AG09309 (cell line): Measurements from ENCODE around the gene USP28.

Experiments
- DNase-seq: peaks from one replicate; pipeline ENCODE4 v3.0.0-alpha.2; 2010; ENCODE audit warnings: low read depth
- H3K4me3 ChIP-seq: 2 replicates; pipeline ENCODE4 v1.5.1; 2011; ENCODE audit warnings: mild to moderate bottlenecking, low read depth, low read length, moderate library complexity; ENCODE audit not compliant: control insufficient read depth
- TF ChIP-seq, protein P1 (sequence below): IDR thresholded peaks from 2 replicates; pipeline ENCODE4 v1.5.1; 2011; ENCODE audit warnings: mild to moderate bottlenecking, low read depth, low read length, inconsistent platforms; ENCODE audit not compliant: insufficient read depth, control insufficient read depth; ENCODE audit errors: missing control alignments

Gene USP28

DNA sequence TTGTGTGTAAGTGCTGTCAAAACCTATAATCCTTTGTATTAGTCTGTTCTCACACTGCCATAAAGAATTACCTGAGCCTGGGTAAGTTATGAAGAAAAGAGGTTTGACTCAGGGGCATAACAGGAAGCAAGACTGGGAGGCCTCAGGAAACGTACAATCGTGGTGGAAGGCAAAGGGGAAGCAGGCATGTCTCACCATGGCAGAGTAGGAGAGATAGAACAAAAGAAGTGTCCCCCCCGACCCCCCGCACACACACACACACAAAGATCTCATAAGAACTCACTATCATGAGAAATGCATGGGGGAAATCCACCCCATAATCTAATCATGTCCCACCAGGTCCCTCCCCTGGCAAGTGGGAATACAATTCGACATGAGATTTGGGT lies 2.3 kb upstream of the USP28 start:
- no peak for DNase-seq
- TF ChIP-seq, protein P1, sequence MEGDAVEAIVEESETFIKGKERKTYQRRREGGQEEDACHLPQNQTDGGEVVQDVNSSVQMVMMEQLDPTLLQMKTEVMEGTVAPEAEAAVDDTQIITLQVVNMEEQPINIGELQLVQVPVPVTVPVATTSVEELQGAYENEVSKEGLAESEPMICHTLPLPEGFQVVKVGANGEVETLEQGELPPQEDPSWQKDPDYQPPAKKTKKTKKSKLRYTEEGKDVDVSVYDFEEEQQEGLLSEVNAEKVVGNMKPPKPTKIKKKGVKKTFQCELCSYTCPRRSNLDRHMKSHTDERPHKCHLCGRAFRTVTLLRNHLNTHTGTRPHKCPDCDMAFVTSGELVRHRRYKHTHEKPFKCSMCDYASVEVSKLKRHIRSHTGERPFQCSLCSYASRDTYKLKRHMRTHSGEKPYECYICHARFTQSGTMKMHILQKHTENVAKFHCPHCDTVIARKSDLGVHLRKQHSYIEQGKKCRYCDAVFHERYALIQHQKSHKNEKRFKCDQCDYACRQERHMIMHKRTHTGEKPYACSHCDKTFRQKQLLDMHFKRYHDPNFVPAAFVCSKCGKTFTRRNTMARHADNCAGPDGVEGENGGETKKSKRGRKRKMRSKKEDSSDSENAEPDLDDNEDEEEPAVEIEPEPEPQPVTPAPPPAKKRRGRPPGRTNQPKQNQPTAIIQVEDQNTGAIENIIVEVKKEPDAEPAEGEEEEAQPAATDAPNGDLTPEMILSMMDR: no peak

DNA sequence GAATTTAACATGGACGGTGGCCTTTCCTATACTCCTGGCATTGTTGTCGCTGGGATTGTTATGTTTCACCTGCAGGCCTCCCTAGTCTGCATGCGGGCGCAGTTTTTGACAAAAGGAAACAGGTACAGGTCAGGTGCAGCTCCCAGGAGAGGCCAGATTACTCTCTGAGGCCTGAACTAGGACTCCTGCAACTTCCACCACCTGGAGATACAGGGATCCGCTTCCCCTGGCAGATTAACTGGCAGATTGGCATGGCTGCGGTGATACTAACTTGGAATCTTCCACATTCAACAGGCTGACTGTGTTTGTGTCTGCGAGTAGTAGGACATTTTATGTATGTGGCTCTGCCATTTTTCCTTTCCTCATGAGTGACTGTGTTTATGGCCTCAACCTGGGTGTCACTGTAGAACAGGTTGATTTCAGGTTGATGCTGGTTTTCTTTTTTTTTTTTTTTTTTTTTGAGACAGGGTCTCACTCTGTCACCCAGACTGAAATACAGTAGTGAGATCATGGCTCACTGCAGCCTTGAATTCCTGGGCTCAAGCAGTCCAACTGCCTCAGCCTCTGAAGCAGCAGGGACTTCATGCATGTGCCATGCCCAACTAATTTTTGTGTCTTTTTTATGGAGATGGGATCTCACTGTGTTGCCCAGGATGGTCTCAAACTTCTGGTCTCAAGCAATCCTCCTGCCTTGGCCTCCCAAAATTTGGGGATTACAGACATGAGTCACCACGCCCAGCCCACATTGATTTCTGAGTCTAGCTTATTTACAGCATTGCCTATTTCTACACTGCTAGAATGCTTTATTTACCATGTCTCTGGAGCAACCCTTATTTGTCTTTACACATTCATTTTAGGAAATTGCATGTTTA lies 1.7 kb upstream of the USP28 start:
- TF ChIP-seq, protein P1: no peak
- no peak for DNase-seq
- no peak overlapping the region for H3K4me3 ChIP-seq

More for the DNA sequence above, 2.3 kb upstream of the USP28 start:
- no peak overlapping the region for H3K4me3 ChIP-seq

DNA sequence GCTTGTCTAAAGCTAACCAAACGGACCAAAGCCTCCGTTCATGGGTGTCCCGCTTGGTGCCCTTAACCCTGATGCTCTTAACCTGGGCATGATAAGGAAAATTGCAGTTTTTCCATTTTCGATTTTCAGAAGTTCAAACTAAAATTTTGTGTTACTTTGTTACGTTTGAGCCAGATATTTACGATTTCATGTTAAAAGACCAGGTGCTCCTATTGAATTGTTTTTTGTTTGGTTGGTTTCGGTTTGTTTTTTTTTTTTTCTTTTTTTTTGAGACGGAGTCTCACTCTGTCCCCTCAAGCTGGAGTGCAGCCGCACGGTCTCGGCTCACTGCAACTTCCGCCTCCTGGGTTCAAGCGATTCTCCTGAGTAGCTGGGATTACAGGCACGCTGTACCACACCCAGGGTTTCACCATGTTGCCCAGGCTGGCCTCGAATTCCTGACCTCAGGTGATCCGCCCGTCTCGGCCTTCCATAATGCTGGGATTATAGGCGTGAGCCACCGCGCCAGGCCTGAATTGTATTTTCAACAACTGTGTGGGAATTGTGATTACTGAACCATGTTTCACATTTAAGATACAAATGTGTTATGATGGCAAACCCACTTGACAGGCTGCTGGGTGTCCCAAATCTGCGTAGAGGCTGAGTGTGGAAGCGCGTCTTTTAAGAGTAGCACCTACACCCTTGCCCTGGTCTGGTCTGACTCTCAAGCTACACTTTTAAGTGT lies 864 bp upstream of the USP28 start:
- peak overlapping the region; percentile 68 for H3K4me3 ChIP-seq
- TF ChIP-seq, protein P1: no peak
- DNase-seq: no peak

DNA sequence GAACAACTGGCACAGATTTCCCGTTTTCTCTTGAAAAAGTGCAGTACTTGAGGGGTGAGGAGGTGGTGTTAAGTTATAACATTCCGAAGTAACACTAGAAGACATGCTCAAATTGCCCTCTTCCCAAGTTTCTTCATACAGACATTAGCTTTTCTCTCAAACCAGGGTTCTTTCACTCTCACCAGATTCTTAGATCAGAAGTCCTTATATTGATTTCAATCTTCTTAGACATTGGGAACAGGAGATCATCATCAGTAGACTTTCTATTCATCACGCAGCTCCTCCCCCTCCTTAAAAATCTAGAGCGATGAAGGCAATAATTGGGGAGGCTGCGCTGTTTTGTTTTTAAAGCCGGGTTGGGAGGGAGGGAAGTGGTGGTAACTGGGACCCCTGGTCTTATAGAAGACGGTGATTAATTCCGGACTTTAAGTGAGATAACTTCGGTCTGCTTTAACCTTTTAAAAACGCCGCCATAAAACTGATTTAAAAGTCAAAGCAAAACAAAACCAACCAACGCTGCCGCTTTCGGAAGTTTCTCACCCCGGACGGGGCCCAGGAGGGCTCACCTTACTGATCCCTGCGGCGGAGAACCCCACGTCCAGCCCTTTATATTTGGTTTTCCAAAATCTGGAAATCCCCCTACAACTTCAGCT lies 665 bp downstream of the USP28 start:
- TF ChIP-seq, protein P1: no peak
- DNase-seq: no peak
- peak overlapping the region; percentile 78 for H3K4me3 ChIP-seq

DNA sequence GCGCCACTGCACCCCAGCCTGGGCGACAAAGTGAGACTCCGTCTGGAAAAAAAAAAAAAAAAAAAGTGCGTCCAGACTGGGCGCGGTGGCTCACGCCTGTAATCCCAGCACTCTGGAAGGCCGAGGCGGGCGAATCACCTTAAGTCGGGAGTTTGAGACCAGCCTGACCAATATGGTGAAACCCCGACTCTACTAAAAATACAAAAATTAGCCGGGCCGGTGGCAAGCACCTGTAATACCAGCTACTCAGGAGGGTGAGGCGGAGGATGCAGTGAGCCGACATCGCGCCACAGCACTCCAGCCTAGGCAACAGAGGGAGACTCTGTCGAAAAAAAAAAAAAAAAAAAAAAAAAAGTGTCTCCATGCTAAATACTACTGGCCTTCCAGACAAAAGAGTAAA lies 1.3 kb downstream of the USP28 start:
- TF ChIP-seq, protein P1: no peak

DNA sequence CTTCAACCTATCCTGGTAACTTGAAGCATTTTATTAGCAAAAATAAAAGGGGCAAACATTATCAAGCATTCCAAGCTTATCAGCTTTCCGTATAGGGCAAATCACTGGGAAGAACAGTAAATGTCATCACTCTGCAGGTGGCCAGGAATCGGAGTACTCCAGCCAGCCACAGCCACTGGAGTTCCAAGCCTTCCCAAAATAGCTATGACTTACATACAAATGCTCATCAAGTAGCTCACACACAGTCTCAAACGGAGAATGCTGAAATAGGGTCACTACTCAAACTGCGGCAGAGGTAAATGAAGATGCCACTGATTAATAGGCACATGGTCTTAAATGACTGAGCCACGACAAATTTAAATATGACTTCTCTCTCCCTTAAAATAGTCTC lies 2.1 kb downstream of the USP28 start:
- H3K4me3 ChIP-seq: no peak overlapping the region
- TF ChIP-seq, protein P1: no peak
- DNase-seq: no peak

More for the DNA sequence above, 1.3 kb downstream of the USP28 start:
- no peak overlapping the region; the same call in 1 of the 2 replicates for H3K4me3 ChIP-seq
- DNase-seq: no peak
